SK-N-SH (cell line): ENCODE results near the gene HMOX1. TPM values are rescaled to one million over a fixed set of nuclear protein-coding genes. Genes with fewer than 3 reads are reported as not detected.

Experiments
- CTCF ChIA-PET: fragments of 300-600, 350-600 bp; formaldehyde crosslinking; extraction: SDS; loops from one replicate; lab custom pipeline; 2021; lab: Yijun Ruan, JAX
- POLR2A ChIA-PET: fragments of 350-600 bp; sonication (Branson Sonifier 250); formaldehyde crosslinking; extraction: SDS; loops from one replicate; lab custom pipeline; 2020; ENCODE audit warnings: antibody characterized with exemption, inconsistent platforms; lab: Yijun Ruan, JAX
- DNase-seq: peaks from one replicate; pipeline ENCODE4 v3.0.0; 2012
- H2AFZ ChIP-seq: fragments of 200-600 bp; sonication (generic); 2 replicates; pipeline ENCODE4 v1.8.1; 2016; ENCODE audit warnings: antibody characterized with exemption, mild to moderate bottlenecking, low read depth
- H3F3A ChIP-seq: fragments of 200-600 bp; sonication (generic); replicated peaks from 2 replicates; pipeline ENCODE3; 2016; ENCODE audit warnings: antibody characterized with exemption, mild to moderate bottlenecking; ENCODE audit not compliant: insufficient read depth
- H3K27ac ChIP-seq, 2 experiments: fragments of 200-500 bp in 1 of 2; fragments of 200-600 bp in 1 of 2; sonication (Bioruptor generic) in 1 of 2; sonication (generic), shearing (Covaris generic) in 1 of 2; 2 replicates each; pipeline versions ENCODE4 v1.5.1 to v1.6.1; 2014 to 2016; ENCODE audit warnings: low read depth in 2 of 2, inconsistent platforms in 1 of 2, low read length in 1 of 2, mild to moderate bottlenecking in 1 of 2, mixed read lengths in 1 of 2
- H3K27me3 ChIP-seq: fragments of 200-600 bp; sonication (generic), shearing (Covaris generic); 2 replicates; pipeline ENCODE4 v1.6.1; 2016; ENCODE audit warnings: mixed run types; ENCODE audit not compliant: insufficient read depth
- H3K36me3 ChIP-seq, 2 experiments: fragments of 200-500 bp in 1 of 2; fragments of 200-600 bp in 1 of 2; sonication (Bioruptor generic) in 1 of 2; sonication (generic) in 1 of 2; replicated peaks in 1 of 2; 2 replicates each; pipeline versions ENCODE3 to v1.5.1; 2014 to 2016; ENCODE audit warnings: low read length in 1 of 2, mild to moderate bottlenecking in 1 of 2; ENCODE audit not compliant: insufficient read depth in 2 of 2, control insufficient read depth in 1 of 2
- H3K4me1 ChIP-seq, 2 experiments: fragments of 200-500 bp in 1 of 2; fragments of 200-600 bp in 1 of 2; sonication (Bioruptor generic) in 1 of 2; sonication (generic), shearing (Covaris generic) in 1 of 2; 2 replicates each; pipeline versions ENCODE4 v1.5.1 to v1.6.1; 2014 to 2016; ENCODE audit warnings: low read depth in 1 of 2, low read length in 1 of 2, mixed run types in 1 of 2; ENCODE audit not compliant: insufficient read depth in 2 of 2, control insufficient read depth in 1 of 2
- H3K4me2 ChIP-seq: fragments of 200-600 bp; sonication (generic), shearing (Covaris generic); 2 replicates; pipeline ENCODE4 v1.6.1; 2017; ENCODE audit warnings: mixed run types
- H3K4me3 ChIP-seq, 2 experiments: fragments of 200-500 bp in 1 of 2; fragments of 200-600 bp in 1 of 2; sonication (Bioruptor generic) in 1 of 2; sonication (generic), shearing (Covaris generic) in 1 of 2; 2 replicates each; pipeline versions ENCODE4 v1.5.1 to v1.8.1; 2014 to 2016; ENCODE audit warnings: low read depth in 2 of 2, inconsistent platforms in 1 of 2, low read length in 1 of 2, mild to moderate bottlenecking in 1 of 2, mixed read lengths in 1 of 2, moderate library complexity in 1 of 2
- H3K79me2 ChIP-seq: fragments of 200-600 bp; sonication (generic); 2 replicates; pipeline ENCODE4 v1.8.1; 2017; ENCODE audit warnings: mild to moderate bottlenecking; ENCODE audit not compliant: insufficient read depth
- H3K9ac ChIP-seq: fragments of 200-600 bp; sonication (generic); 2 replicates; pipeline ENCODE4 v1.6.1; 2017; ENCODE audit warnings: mixed run types
- H3K9me2 ChIP-seq: fragments of 200-600 bp; sonication (generic); 2 replicates; pipeline ENCODE4 v1.6.1; 2017; ENCODE audit warnings: mixed run types
- H3K9me3 ChIP-seq: fragments of 200-600 bp; sonication (generic); 2 replicates; pipeline ENCODE4 v1.6.1; 2017; ENCODE audit warnings: mixed run types, mild to moderate bottlenecking, moderate library complexity
- H4K20me1 ChIP-seq: fragments of 200-600 bp; sonication (generic); 2 replicates; pipeline ENCODE4 v1.6.1; 2017; ENCODE audit warnings: mild to moderate bottlenecking, mixed run types; ENCODE audit not compliant: insufficient read depth
- CHD2 ChIP-seq: fragments of 150-350 bp; IDR thresholded peaks from 2 replicates; pipeline ENCODE4 v1.6.1; 2018; ENCODE audit warnings: low read length; ENCODE audit not compliant: partially characterized antibody
- EZH2phosphoT487 ChIP-seq: fragments of 200-600 bp; sonication (generic); IDR thresholded peaks from 2 replicates; pipeline ENCODE4 v1.6.1; 2017; ENCODE audit warnings: low read depth, mixed run types, mild to moderate bottlenecking, antibody characterized with exemption, moderate library complexity, borderline replicate concordance
- FOXJ3 ChIP-seq: sonication (generic); formaldehyde crosslinking; IDR thresholded peaks from 2 replicates; pipeline ENCODE4 v1.5.1; 2020; ENCODE audit warnings: mild to moderate bottlenecking, missing genetic modification reagents
- GATA2 ChIP-seq: sonication (generic); formaldehyde crosslinking; IDR thresholded peaks from 2 replicates; pipeline ENCODE4 v1.5.0; 2020; ENCODE audit warnings: mild to moderate bottlenecking, missing genetic modification reagents
- IRF3 ChIP-seq: fragments of 150-350 bp; IDR thresholded peaks from 2 replicates; pipeline ENCODE4 v1.6.1; 2016; ENCODE audit warnings: mild to moderate bottlenecking, low read depth, low read length
- JUND ChIP-seq: IDR thresholded peaks from 2 replicates; pipeline ENCODE4 v1.4.0; 2012
- MEF2A ChIP-seq: IDR thresholded peaks from 2 replicates; pipeline ENCODE4 v1.4.0; 2012; ENCODE audit warnings: low read depth, borderline replicate concordance
- MXI1 ChIP-seq: IDR thresholded peaks from 2 replicates; pipeline ENCODE4 v1.6.1; 2012; ENCODE audit warnings: mild to moderate bottlenecking, low read depth, low read length, improper control_type of control experiment
- NFIC ChIP-seq: IDR thresholded peaks from 2 replicates; pipeline ENCODE4 v1.4.0; 2012; ENCODE audit warnings: borderline replicate concordance
- NRF1 ChIP-seq: IDR thresholded peaks from 2 replicates; pipeline ENCODE4 v1.6.1; 2012; ENCODE audit warnings: low read depth, mild to moderate bottlenecking, low read length
- PBX3 ChIP-seq: IDR thresholded peaks from 2 replicates; pipeline ENCODE4; 2012
- POLR2AphosphoS5 ChIP-seq: IDR thresholded peaks from 2 replicates; pipeline ENCODE4 v1.6.1; 2012; ENCODE audit warnings: low read depth, low read length
- RAD21 ChIP-seq: IDR thresholded peaks from 2 replicates; pipeline ENCODE4 v1.6.1; 2012; ENCODE audit warnings: mild to moderate bottlenecking, low read length
- RCOR1 ChIP-seq: fragments of 150-350 bp; IDR thresholded peaks from 2 replicates; pipeline ENCODE4 v1.6.1; 2017; ENCODE audit warnings: antibody characterized with exemption, low read length
- REST ChIP-seq: IDR thresholded peaks from 2 replicates; pipeline ENCODE4 v1.6.1; 2012; ENCODE audit warnings: mild to moderate bottlenecking, low read depth, low read length, moderate library complexity
- RXRA ChIP-seq: IDR thresholded peaks from 2 replicates; pipeline ENCODE4 v1.4.0; 2012; ENCODE audit warnings: low read depth, mild to moderate bottlenecking, borderline replicate concordance
- TAF1 ChIP-seq: IDR thresholded peaks from 2 replicates; pipeline ENCODE4 v1.6.1; 2012; ENCODE audit warnings: low read depth, mild to moderate bottlenecking, low read length, moderate library complexity, borderline replicate concordance
- TEAD4 ChIP-seq: IDR thresholded peaks from 2 replicates; pipeline ENCODE4 v1.4.0; 2012; ENCODE audit warnings: mild to moderate bottlenecking, borderline replicate concordance; ENCODE audit not compliant: insufficient read depth
- USF1 ChIP-seq: IDR thresholded peaks from 2 replicates; pipeline ENCODE4 v1.4.0; 2012; ENCODE audit warnings: low read depth, borderline replicate concordance
- YY1 ChIP-seq: IDR thresholded peaks from 2 replicates; pipeline ENCODE4 v1.4.0; 2012; ENCODE audit warnings: low read depth, mild to moderate bottlenecking
- WGBS: methylation state at CpG from one replicate; pipeline ENCODE4 v1.1.6; 2017; ENCODE audit warnings: low lambda C conversion rate; 5-methylcytosine and 5-hydroxymethylcytosine counted together
- polyA plus RNA-seq, 3 experiments: library from polyadenylated mRNA; depleted of rRNA; stranded (reverse); fragments of >200 nt; gene quantifications; 2 replicates each; pipeline ENCODE4 v1.2.3, GENCODE V29; 2012

Gene HMOX1
- polyA plus RNA-seq, 1 of the 3 experiments (the other 2 are of a cell fraction): 13.7 TPM

- ChIA-PET POLR2A (no interaction called here), CTCF (interaction anchor here (0.8 to 1.7 kb wide), 3 partner anchors 11 to 213 kb away, joined by 3 to 5 read pairs (median 3); no protein-coding TSS in a partner anchor)
- Histone ChIP-seq H3K9ac (no peak overlapping the region), H3K36me3 (no peaks in the 10 kb centered on the region), H2AFZ (no peak overlapping the region), H4K20me1 (no peaks in the 10 kb centered on the region), H3K4me1 (peaks cover 3 to 5% of the 10 kb centered on the region in 2 experiments; a peak in 3 of 4 replicates), H3F3A (peaks cover 3% of the 10 kb centered on the region), H3K27me3 (no peaks in the 10 kb centered on the region), H3K4me3 (no peak overlapping the region), H3K79me2 (no peaks in the 10 kb centered on the region), H3K4me2 (no peak overlapping the region), H3K9me3 (no peaks in the 10 kb centered on the region), H3K9me2 (no peaks in the 10 kb centered on the region), H3K27ac (peak overlapping the region in 1 of 2 experiments; percentile 24; a peak in 1 of 4 replicates)
- DNase-seq: no peak
- TF ChIP-seq TAF1: no peak
- TF ChIP-seq PBX3: no peak
- WGBS: 80% methylated on average over 1 of the region's 2 CpGs
Measured at GRCh38 chr22:35369996-35370395, 10.9 kb upstream of the HMOX1 start.

- no peak overlapping the region for H2AFZ ChIP-seq
- H3K9ac ChIP-seq: no peak overlapping the region
- TF ChIP-seq GATA2 (no peak), YY1 (no peak), USF1 (no peak), RCOR1 (no peak), PBX3 (no peak), EZH2phosphoT487 (no peak), CHD2 (no peak), RAD21 (no peak), FOXJ3 (CRISPR knock-in tag) (no peak), RXRA (no peak), POLR2AphosphoS5 (no peak), TEAD4 (no peak), MXI1 (no peak), IRF3 (no peak), REST (no peak), NFIC (no peak), JUND (no peak), MEF2A (no peak), NRF1 (no peak)
- H4K20me1 ChIP-seq: no peaks in the 10 kb centered on the region
- H3K4me3 ChIP-seq: no peak overlapping the region
- H3F3A ChIP-seq: peaks cover 12% of the 10 kb centered on the region
- peaks cover 8 to 13% of the 10 kb centered on the region in 2 experiments; a peak in 3 of 4 replicates for H3K4me1 ChIP-seq
- CTCF ChIA-PET: no interaction called here
- H3K27ac ChIP-seq: no peak overlapping the region
- no peaks in the 10 kb centered on the region for H3K9me2 ChIP-seq
- WGBS: 90% methylated on average over 6 of the region's 6 CpGs
- H3K4me2 ChIP-seq: no peak overlapping the region
- H3K36me3 ChIP-seq: no peaks in the 10 kb centered on the region
- POLR2A ChIA-PET: no interaction called here
- no peaks in the 10 kb centered on the region for H3K9me3 ChIP-seq
- H3K79me2 ChIP-seq: no peaks in the 10 kb centered on the region
- H3K27me3 ChIP-seq: no peaks in the 10 kb centered on the region
- no peak for DNase-seq
Measured at GRCh38 chr22:35373781-35374180, 7.1 kb upstream of the HMOX1 start.
